Fibroblast of the aortic adventitia (primary cell): Measurements from ENCODE around the gene PSENEN. TPM values are rescaled to one million over a fixed set of nuclear protein-coding genes. Genes with fewer than 3 reads are reported as not detected.
"Not testable (repeated sequence)": the region's sequence is repeated elsewhere in the genome, so short reads cannot be mapped to it uniquely, and the experiment has no call there.

Source experiments
- DNase-seq: peaks from one replicate; pipeline ENCODE4 v3.0.0-alpha.2; 2010; ENCODE audit warnings: low read depth
- H3K4me3 ChIP-seq: 2 replicates; pipeline ENCODE4 v1.5.1; 2011; ENCODE audit warnings: low read depth, mild to moderate bottlenecking, control low read depth, low read length, moderate library complexity
- total RNA-seq: library from RNA; depleted of rRNA; stranded (reverse); fragments of >200 nt; gene quantifications from 2 replicates; pipeline ENCODE4 v1.2.3, GENCODE V29; 2012; ENCODE audit warnings: low replicate concordance
- TF ChIP-seq, protein P1 (sequence below): IDR thresholded peaks from 2 replicates; pipeline ENCODE4 v1.5.1; 2011; ENCODE audit warnings: mild to moderate bottlenecking, low read length, control low read depth, inconsistent platforms; ENCODE audit not compliant: insufficient read depth

The PSENEN gene
- total RNA-seq, 1 donor: 19.5 TPM

DNA sequence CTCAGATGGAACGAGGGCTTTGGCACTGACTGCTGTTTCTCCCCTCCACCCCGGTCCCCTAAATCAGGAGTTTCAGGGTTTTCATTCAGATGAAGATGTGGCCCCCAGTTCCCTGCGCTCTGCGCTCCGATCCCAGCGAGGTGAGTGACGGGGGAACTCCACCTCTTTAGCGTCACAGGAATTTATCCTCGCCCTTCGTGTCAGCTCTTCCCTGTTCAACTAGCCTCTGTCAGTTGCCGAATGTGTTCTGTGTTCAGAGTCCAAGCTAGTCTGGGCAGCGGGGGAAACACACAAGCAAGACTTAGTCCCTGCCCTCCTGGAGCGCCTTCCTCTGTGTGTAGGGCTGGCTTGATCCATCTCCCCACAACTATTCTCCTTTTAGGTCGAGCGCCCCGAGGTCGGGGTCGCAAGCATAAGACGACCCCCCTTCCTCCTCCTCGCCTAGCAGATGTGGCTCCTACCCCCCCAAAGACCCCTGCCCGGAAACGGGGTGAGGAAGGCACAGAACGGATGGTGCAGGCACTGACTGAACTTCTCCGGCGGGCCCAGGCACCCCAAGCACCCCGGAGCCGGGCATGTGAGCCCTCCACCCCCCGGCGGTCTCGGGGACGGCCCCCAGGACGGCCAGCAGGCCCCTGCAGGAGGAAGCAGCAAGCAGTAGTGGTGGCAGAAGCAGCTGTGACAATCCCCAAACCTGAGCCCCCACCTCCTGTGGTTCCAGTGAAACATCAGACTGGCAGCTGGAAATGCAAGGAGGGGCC, 25.9 kb upstream of the PSENEN start:
- DNase-seq: no peak
- TF ChIP-seq, protein P1, sequence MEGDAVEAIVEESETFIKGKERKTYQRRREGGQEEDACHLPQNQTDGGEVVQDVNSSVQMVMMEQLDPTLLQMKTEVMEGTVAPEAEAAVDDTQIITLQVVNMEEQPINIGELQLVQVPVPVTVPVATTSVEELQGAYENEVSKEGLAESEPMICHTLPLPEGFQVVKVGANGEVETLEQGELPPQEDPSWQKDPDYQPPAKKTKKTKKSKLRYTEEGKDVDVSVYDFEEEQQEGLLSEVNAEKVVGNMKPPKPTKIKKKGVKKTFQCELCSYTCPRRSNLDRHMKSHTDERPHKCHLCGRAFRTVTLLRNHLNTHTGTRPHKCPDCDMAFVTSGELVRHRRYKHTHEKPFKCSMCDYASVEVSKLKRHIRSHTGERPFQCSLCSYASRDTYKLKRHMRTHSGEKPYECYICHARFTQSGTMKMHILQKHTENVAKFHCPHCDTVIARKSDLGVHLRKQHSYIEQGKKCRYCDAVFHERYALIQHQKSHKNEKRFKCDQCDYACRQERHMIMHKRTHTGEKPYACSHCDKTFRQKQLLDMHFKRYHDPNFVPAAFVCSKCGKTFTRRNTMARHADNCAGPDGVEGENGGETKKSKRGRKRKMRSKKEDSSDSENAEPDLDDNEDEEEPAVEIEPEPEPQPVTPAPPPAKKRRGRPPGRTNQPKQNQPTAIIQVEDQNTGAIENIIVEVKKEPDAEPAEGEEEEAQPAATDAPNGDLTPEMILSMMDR: no peak
- peak overlapping the region; percentile 87 for H3K4me3 ChIP-seq

DNA sequence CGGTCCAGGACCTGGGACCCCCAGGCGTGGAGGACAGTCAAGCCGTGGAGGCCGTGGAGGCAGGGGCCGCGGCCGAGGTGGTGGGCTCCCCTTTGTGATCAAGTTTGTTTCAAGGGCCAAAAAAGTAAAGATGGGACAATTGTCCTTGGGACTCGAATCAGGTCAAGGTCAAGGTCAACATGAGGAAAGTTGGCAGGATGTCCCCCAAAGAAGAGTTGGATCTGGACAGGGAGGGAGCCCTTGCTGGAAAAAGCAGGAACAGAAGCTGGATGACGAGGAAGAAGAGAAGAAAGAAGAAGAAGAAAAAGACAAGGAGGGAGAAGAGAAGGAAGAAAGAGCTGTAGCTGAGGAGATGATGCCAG, 25.3 kb upstream of the PSENEN start:
- no peak for DNase-seq
- TF ChIP-seq, protein P1: no peak
- no peak overlapping the region for H3K4me3 ChIP-seq

DNA sequence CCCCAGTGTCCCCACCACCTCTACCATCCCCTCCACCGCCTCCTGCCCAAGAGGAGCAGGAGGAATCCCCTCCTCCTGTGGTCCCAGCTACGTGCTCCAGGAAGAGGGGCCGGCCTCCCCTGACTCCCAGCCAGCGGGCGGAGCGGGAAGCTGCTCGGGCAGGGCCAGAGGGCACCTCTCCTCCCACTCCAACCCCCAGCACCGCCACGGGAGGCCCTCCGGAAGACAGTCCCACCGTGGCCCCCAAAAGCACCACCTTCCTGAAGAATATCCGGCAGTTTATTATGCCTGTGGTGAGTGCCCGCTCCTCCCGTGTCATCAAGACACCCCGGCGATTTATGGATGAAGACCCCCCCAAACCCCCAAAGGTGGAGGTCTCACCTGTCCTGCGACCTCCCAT, 24.8 kb upstream of the PSENEN start:
- TF ChIP-seq, protein P1: no peak
- no peak for DNase-seq
- no peak overlapping the region for H3K4me3 ChIP-seq

DNA sequence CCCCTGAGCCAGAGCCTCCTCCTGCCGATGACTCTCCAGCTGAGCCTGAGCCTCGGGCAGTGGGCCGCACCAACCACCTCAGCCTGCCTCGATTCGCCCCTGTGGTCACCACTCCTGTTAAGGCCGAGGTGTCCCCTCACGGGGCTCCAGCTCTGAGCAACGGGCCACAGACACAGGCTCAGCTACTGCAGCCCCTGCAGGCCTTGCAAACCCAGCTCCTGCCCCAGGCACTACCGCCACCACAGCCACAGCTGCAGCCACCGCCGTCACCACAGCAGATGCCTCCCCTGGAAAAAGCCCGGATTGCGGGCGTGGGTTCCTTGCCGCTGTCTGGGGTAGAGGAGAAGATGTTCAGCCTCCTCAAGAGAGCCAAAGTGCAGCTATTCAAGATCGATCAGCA, 24.1 kb upstream of the PSENEN start:
- DNase-seq: no peak
- no peak overlapping the region for H3K4me3 ChIP-seq
- TF ChIP-seq, protein P1: no peak

DNA sequence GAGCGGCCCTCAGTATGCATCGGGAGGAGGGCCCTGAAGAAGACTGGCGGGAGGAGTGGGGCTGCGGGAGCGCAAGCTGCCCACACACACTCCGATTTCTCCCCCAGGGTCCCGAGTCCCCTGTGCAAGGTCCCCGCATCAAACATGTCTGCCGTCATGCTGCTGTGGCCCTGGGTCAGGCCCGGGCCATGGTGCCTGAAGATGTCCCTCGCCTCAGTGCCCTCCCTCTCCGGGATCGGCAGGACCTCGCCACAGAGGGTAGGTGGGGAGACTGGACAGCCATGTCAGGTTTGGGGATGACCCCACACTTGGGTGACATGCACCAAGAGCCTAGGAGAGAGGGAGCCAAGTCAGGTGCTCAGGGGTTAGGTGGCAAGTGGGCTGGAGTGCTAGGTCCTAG, 23.0 kb upstream of the PSENEN start:
- no peak overlapping the region for H3K4me3 ChIP-seq
- TF ChIP-seq, protein P1: no peak
- no peak for DNase-seq

DNA sequence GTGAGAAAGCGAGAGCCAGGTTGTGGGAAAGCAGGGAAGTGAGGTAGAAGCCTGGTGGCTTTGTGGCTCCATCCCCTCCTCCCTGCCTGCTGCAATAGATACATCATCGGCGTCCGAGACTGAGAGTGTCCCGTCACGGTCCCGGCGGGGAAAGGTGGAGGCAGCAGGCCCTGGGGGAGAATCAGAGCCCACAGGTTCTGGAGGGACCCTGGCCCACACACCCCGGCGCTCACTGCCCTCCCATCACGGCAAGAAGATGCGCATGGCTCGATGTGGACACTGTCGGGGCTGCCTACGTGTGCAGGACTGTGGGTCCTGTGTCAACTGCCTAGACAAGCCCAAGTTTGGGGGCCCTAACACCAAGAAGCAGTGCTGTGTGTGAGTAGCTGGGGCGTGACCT, 22.6 kb upstream of the PSENEN start:
- H3K4me3 ChIP-seq: no peak overlapping the region
- DNase-seq: no peak
- TF ChIP-seq, protein P1: no peak

DNA sequence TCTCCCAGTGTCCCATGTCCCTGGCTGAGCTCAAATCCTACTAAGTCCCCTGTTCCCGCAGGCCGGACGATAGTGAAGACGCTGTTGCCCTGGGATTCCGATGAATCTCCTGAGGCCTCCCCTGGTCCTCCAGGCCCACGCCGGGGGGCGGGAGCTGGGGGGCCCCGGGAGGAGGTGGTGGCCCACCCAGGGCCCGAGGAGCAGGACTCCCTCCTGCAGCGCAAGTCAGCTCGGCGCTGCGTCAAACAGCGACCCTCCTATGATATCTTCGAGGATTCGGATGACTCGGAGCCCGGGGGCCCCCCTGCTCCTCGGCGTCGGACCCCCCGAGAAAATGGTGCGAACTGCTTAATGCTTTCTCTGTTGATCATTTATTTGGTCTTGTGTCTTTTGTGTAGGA, 21.8 kb upstream of the PSENEN start:
- DNase-seq: no peak
- no peak overlapping the region for H3K4me3 ChIP-seq
- TF ChIP-seq, protein P1: no peak

DNA sequence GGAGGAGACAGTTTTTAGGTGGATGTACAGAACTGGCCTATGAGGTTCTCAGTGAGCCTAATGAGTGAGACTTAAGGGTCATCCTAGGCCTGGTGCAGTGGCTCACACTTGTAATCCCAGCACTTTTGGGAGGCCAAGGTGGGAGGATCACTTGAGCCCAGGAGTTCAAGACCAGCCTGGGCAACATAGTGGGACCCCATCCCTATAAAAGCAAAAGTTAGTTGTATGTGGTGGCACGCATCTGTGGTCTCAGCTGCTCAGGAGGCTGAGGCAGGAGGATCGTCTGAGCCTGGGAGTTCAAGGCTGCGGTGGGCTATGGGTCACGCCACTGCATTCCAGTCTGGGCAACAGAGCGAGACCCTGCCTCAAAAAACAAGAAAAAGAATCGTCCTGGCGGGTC, 21.3 kb upstream of the PSENEN start:
- DNase-seq, H3K4me3 ChIP-seq: not testable (repeated sequence)
